HEK293T (cell line): ENCODE results near the gene GPR157.

Experiments
- CTCF ChIA-PET: fragments of 350-600 bp; formaldehyde crosslinking; extraction: SDS; loops from one replicate; lab custom pipeline; 2021; ENCODE audit warnings: antibody characterized with exemption, inconsistent platforms; lab: Yijun Ruan, JAX
- POLR2A ChIA-PET: fragments of 350-600 bp; formaldehyde crosslinking; extraction: SDS; loops from one replicate; lab custom pipeline; 2020; ENCODE audit warnings: antibody characterized with exemption, inconsistent platforms; lab: Yijun Ruan, JAX
- DNase-seq: peaks from one replicate; pipeline ENCODE4 v3.0.0; 2012; ENCODE audit warnings: mixed read lengths; ENCODE audit errors: extremely low spot score
- ARNT ChIP-seq: fragments of 450-650 bp; IDR thresholded peaks from 2 replicates; pipeline ENCODE4 v1.6.1; 2017; ENCODE audit warnings: mild to moderate bottlenecking
- BHLHE40 ChIP-seq: fragments of 450-650 bp; IDR thresholded peaks from 2 replicates; pipeline ENCODE4 v1.6.1; 2016; ENCODE audit warnings: mild to moderate bottlenecking, moderate library complexity, borderline replicate concordance
- CTBP1 ChIP-seq: fragments of 450-650 bp; IDR thresholded peaks from 2 replicates; pipeline ENCODE4 v1.6.1; 2016; ENCODE audit warnings: borderline replicate concordance
- ELF4 ChIP-seq: fragments of 450-650 bp; IDR thresholded peaks from 2 replicates; pipeline ENCODE4 v1.6.1; 2017; ENCODE audit warnings: antibody characterized with exemption
- FOXA1 ChIP-seq: fragments of 450-650 bp; IDR thresholded peaks from 2 replicates; pipeline ENCODE4 v1.6.1; 2016; ENCODE audit warnings: mild to moderate bottlenecking
- FOXK2 ChIP-seq: fragments of 450-650 bp; IDR thresholded peaks from 2 replicates; pipeline ENCODE4 v1.6.1; 2016; ENCODE audit warnings: mild to moderate bottlenecking
- FOXM1 ChIP-seq: fragments of 450-650 bp; IDR thresholded peaks from 2 replicates; pipeline ENCODE4 v1.6.1; 2017; ENCODE audit warnings: mild to moderate bottlenecking, borderline replicate concordance
- HDGF ChIP-seq: fragments of 450-650 bp; IDR thresholded peaks from 2 replicates; pipeline ENCODE4 v1.6.1; 2017; ENCODE audit warnings: antibody characterized with exemption, borderline replicate concordance
- L3MBTL2 ChIP-seq: fragments of 450-650 bp; conservative IDR thresholded peaks from 2 replicates; pipeline ENCODE4 v1.6.1; 2016; ENCODE audit warnings: mild to moderate bottlenecking
- LEF1 ChIP-seq: fragments of 450-650 bp; IDR thresholded peaks from 2 replicates; pipeline ENCODE4 v1.6.1; 2017; ENCODE audit warnings: mild to moderate bottlenecking, borderline replicate concordance
- NFRKB ChIP-seq: fragments of 450-650 bp; IDR thresholded peaks from 2 replicates; pipeline ENCODE4 v1.6.1; 2016; ENCODE audit warnings: mild to moderate bottlenecking, moderate library complexity
- SP1 ChIP-seq: fragments of 450-650 bp; IDR thresholded peaks from 2 replicates; pipeline ENCODE4 v1.6.1; 2017
- SUZ12 ChIP-seq: fragments of 450-650 bp; IDR thresholded peaks from 2 replicates; pipeline ENCODE4 v1.6.1; 2016; ENCODE audit warnings: mild to moderate bottlenecking
- TARDBP ChIP-seq: fragments of 450-650 bp; IDR thresholded peaks from 2 replicates; pipeline ENCODE4 v1.6.1; 2016
- ZNF384 ChIP-seq: fragments of 450-650 bp; IDR thresholded peaks from 2 replicates; pipeline ENCODE4 v1.6.1; 2016
- TF ChIP-seq, protein P1 (sequence below): fragments of 450-650 bp; IDR thresholded peaks from 2 replicates; pipeline ENCODE4 v1.6.1; 2016

GPR157 gene

DNA sequence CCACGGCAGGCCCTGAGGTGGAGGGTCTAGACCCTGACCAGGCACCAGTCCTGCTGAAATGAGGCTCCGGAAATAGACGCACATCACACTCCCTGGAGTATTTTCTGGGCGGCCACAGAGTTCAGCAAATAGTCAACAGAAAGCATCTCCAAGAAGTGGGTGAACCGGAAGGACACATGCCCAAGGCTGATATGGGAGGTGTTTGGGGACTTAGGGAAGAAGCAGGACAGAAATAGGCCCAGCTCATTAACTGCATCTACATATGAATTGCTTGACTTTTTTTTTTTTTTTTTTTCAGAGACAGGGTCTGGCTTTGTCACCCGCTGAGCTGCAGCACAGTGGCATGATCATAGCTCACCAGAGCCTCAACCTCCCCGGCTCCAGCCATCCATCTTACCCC lies 36.5 kb upstream of the GPR157 start:
- CTCF ChIA-PET: interaction anchor here (0.9 kb wide), 1 partner anchor 15 kb away, joined by 4 read pairs; no protein-coding TSS in a partner anchor
- TF ChIP-seq FOXA1: no peak
- POLR2A ChIA-PET: no interaction called here
- DNase-seq: no peak

DNA sequence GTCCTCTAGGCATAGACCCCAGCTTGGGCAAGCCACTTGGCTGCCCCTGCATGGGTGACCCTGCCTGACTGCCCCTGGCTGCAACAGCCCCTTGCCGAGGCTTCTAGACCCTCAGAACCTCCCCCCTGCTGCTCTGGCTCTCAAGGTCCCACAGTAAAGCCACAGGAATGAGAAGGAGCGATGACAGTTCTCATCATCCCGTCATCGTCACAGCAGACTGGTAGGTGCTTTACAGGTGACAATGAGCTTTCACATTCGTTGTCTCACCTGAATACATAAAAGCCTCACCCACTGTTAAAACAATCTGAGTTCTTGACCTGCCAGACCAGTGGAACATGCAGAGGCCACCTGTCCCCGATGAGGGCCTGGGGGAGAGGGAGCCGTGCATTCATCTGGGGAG lies 36.0 kb upstream of the GPR157 start:
- DNase-seq: no peak
- POLR2A ChIA-PET: no interaction called here
- TF ChIP-seq ARNT: no peak
- no peak for TF ChIP-seq FOXA1
- TF ChIP-seq L3MBTL2: no peak
- no peak for TF ChIP-seq CTBP1
- no peak for TF ChIP-seq ZNF384
- TF ChIP-seq FOXM1: no peak
- CTCF ChIA-PET: interaction anchor here (0.9 kb wide), 1 partner anchor 16 kb away, joined by 4 read pairs; no protein-coding TSS in a partner anchor

DNA sequence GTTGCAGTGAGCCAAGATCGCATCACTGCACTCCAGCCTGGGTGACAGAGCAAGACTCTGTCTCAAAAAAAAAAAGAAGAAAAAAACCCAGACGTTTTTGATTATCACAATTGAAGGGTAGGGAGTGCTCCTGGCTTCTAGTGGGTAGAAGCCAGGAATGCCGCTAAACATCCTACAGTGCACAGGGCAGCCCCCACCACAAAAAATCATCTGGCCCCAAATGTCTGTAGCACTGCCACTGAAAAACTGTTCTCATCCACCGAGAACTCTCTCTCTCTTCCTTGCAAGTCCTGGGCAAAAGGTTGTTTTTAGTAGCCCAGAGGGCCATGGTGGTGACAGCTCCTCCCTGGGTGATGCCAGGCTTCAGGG lies 35.6 kb upstream of the GPR157 start:
- TF ChIP-seq, protein P1, sequence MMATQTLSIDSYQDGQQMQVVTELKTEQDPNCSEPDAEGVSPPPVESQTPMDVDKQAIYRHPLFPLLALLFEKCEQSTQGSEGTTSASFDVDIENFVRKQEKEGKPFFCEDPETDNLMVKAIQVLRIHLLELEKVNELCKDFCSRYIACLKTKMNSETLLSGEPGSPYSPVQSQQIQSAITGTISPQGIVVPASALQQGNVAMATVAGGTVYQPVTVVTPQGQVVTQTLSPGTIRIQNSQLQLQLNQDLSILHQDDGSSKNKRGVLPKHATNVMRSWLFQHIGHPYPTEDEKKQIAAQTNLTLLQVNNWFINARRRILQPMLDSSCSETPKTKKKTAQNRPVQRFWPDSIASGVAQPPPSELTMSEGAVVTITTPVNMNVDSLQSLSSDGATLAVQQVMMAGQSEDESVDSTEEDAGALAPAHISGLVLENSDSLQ: no peak
- TF ChIP-seq SUZ12 (no peak), HDGF (no peak), SP1 (no peak), NFRKB (no peak), FOXM1 (no peak)
- CTCF ChIA-PET: no interaction called here
- POLR2A ChIA-PET: no interaction called here
- no peak for DNase-seq

DNA sequence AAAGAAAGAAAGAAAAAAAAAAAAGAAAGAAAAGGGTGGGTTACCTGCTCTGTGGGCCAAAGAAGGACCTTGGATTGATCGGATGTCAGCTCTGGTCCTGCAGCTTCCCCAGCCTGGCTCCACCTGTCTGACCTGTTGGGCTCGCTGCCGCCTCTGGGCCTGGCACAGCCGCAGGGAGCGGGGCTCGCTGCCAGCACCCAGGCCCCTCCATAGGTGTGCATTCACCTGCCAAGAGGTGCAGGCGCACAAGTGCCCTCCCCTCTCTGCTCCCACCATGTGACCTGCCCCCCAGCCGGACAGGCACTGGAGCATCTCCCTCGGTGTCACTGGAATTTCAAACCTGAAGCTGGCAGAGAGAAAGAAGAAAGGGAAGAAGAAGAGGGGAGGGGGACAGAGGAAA lies 33.1 kb upstream of the GPR157 start:
- CTCF ChIA-PET: interaction anchor here (1.2 kb wide), 1 partner anchor 18 kb away, joined by 5 read pairs; no protein-coding TSS in a partner anchor
- TF ChIP-seq ELF4 (no peak), FOXA1 (no peak), L3MBTL2 (no peak), HDGF (no peak), FOXM1 (no peak), BHLHE40 (no peak), ARNT (no peak), CTBP1 (no peak), NFRKB (no peak), SUZ12 (no peak), SP1 (no peak), LEF1 (no peak), TARDBP (no peak), FOXK2 (no peak), ZNF384 (no peak)
- TF ChIP-seq, protein P1: no peak
- POLR2A ChIA-PET: no interaction called here
- DNase-seq: no peak

DNA sequence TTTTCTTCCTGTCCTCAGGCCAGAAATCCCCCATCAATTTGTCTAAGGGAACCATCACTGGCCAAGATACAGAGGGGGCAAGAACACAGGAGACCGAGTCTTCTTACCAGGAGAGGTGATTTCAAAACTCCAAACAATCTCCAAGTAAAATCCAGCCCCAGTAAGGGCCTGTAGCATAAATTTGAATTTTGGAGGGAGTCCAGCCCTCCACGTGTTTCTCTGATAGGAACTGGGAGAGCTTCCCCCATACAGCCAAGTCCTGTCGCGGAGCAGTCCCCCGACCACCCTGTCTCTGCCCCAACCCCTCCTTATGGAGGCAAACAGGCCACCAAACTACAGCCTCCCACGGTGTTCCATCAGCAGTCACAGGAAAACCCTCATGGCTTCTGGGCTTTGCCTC lies 32.4 kb upstream of the GPR157 start:
- TF ChIP-seq, protein P1: no peak
- TF ChIP-seq LEF1 (no peak), CTBP1 (no peak), SUZ12 (no peak), L3MBTL2 (no peak), ELF4 (no peak), FOXK2 (no peak), ARNT (no peak), SP1 (no peak), ZNF384 (no peak), HDGF (no peak), FOXA1 (no peak), FOXM1 (no peak), BHLHE40 (no peak)
- no peak for DNase-seq
- ChIA-PET CTCF (no interaction called here), POLR2A (no interaction called here)

DNA sequence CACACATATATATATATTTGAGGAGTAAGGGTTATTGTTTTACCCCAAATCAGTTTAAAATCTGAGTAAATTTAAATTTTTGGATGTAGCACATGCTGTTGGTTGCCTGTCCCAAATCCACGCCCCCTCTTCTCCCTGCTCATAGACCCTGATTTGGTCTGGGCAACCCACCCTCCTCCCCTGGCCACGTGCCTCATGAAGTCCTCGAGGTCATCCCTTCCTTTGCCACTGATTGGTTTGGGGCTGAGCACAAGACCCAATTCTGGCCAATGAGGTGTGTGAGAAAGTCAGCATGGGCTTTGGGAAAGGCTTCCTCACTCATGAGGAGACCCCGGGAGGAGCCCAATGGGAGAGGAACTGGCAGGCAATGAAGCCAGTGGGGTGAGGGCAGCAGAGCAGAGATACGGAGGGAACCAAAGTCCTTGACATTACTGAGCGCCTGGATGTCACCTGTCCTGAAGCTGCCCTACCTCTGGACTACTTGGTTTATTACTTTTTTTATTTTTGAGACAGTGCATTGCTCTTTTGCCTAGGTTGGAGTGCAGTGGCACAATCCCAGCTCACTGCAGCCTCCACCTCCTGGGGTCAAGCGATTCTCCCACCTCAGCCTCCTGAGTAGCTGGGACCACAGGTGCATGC lies 31.3 kb upstream of the GPR157 start:
- POLR2A ChIA-PET: no interaction called here
- TF ChIP-seq, protein P1: no peak
- TF ChIP-seq CTBP1 (no peak), BHLHE40 (no peak), FOXK2 (no peak), L3MBTL2 (no peak; the same call in 1 of the 2 replicates), NFRKB (no peak), LEF1 (no peak), ARNT (no peak), HDGF (no peak), TARDBP (no peak), FOXM1 (no peak), SUZ12 (no peak), FOXA1 (no peak)
- CTCF ChIA-PET: no interaction called here
- DNase-seq: no peak
